H1 (cell line): ENCODE data around the gene ARPIN. TPM values are rescaled to one million over a fixed set of nuclear protein-coding genes. Genes with fewer than 3 reads are reported as not detected.

ENCODE experiments used
- CTCF ChIA-PET: fragments of 300-600 bp; sonication (Branson Sonifier 250); formaldehyde crosslinking; loops from one replicate; lab custom pipeline; 2021; ENCODE audit not compliant: partially characterized antibody; lab: Charles Lee
- POLR2A ChIA-PET: fragments of 300-600 bp; sonication (Branson Sonifier 250); formaldehyde crosslinking; loops from one replicate; lab custom pipeline; 2021; ENCODE audit warnings: inconsistent platforms; ENCODE audit not compliant: partially characterized antibody; lab: Charles Lee
- DNase-seq, 2 experiments: peaks; one replicate each; pipeline versions ENCODE4 v3.0.0 to v3.0.0-alpha.2; 2010 to 2022; ENCODE audit warnings: low spot score in 2 of 2, low read depth in 1 of 2, mixed read lengths in 1 of 2
- FAIRE-seq: peaks from 2 replicates; lab custom pipeline; 2011; peaks lifted over from hg19 to GRCh38; lab: Jason Lieb, UNC
- H2AFZ ChIP-seq: 2 replicates; pipeline ENCODE4 v1.8.1; 2012; ENCODE audit warnings: low read length, inconsistent platforms
- H2AK5ac ChIP-seq: 2 replicates; pipeline ENCODE4 v1.6.1; 2013; ENCODE audit warnings: low read depth, low read length
- H2BK120ac ChIP-seq: replicated peaks from 2 replicates; pipeline ENCODE3; 2013; ENCODE audit warnings: low read depth, low read length, inconsistent platforms
- H2BK12ac ChIP-seq: 2 replicates; pipeline ENCODE4 v1.6.1; 2013; ENCODE audit warnings: low read depth, low read length
- H2BK15ac ChIP-seq: 2 replicates; pipeline ENCODE4 v1.6.1; 2013; ENCODE audit warnings: low read length
- H2BK20ac ChIP-seq: 2 replicates; pipeline ENCODE4 v1.6.1; 2013; ENCODE audit warnings: low read length
- H2BK5ac ChIP-seq: 2 replicates; pipeline ENCODE4 v1.6.1; 2013; ENCODE audit warnings: low read depth, low read length
- H3K14ac ChIP-seq: 2 replicates; pipeline ENCODE4 v1.6.1; 2013; ENCODE audit warnings: inconsistent platforms; ENCODE audit not compliant: insufficient read length
- H3K18ac ChIP-seq: 2 replicates; pipeline ENCODE4 v1.6.1; 2013; ENCODE audit warnings: low read length; ENCODE audit errors: extremely low read depth
- H3K23ac ChIP-seq: 2 replicates; pipeline ENCODE4 v1.6.1; 2013; ENCODE audit warnings: inconsistent platforms; ENCODE audit not compliant: insufficient read length
- H3K23me2 ChIP-seq: 2 replicates; pipeline ENCODE4 v1.6.1; 2013; ENCODE audit warnings: low read depth, low read length
- H3K27ac ChIP-seq: 2 replicates; pipeline ENCODE4 v1.6.1; 2011; ENCODE audit warnings: low read depth, low read length, inconsistent platforms
- H3K27me3 ChIP-seq, 4 experiments: replicated peaks in 1 of 4; 1 replicate in 1 of 4; 2 replicates in 3 of 4; pipeline versions ENCODE4 v1.6.1 to v1.8.1; 2011 to 2013; ENCODE audit warnings: low read length in 3 of 4, mild to moderate bottlenecking in 3 of 4, inconsistent platforms in 2 of 4, mixed read lengths in 2 of 4, moderate library complexity in 1 of 4; ENCODE audit not compliant: control insufficient read depth in 3 of 4, insufficient read depth in 3 of 4; ENCODE audit errors: extremely low read depth in 1 of 4
- H3K36me3 ChIP-seq, 4 experiments: 2 replicates each; pipeline versions ENCODE4 v1.6.1 to v1.8.1; 2011 to 2013; ENCODE audit warnings: mild to moderate bottlenecking in 4 of 4, low read length in 3 of 4, moderate library complexity in 2 of 4, control low read depth in 1 of 4, inconsistent platforms in 1 of 4; ENCODE audit not compliant: insufficient read depth in 4 of 4, control insufficient read depth in 2 of 4
- H3K4ac ChIP-seq: replicated peaks from 2 replicates; pipeline ENCODE3; 2013; ENCODE audit warnings: low read length, low read depth, mixed read lengths, inconsistent platforms; ENCODE audit not compliant: insufficient read length
- H3K4me1 ChIP-seq, 4 experiments: replicated peaks in 1 of 4; 1 replicate in 1 of 4; 2 replicates in 3 of 4; pipeline versions ENCODE4 v1.6.1 to v1.8.1; 2011 to 2013; ENCODE audit warnings: low read length in 3 of 4, inconsistent platforms in 2 of 4, mixed read lengths in 1 of 4; ENCODE audit not compliant: insufficient read depth in 4 of 4, control insufficient read depth in 3 of 4
- H3K4me2 ChIP-seq, 2 experiments: 2 replicates each; pipeline versions ENCODE4 v1.6.1 to v1.8.1; 2011 to 2013; ENCODE audit warnings: low read depth in 2 of 2, low read length in 2 of 2, control low read depth in 1 of 2, inconsistent platforms in 1 of 2, mild to moderate bottlenecking in 1 of 2; ENCODE audit not compliant: insufficient read depth in 1 of 2
- H3K4me3 ChIP-seq, 4 experiments: fragments of 200-600, 300-600 bp in 1 of 4; sonication (generic), shearing (Covaris generic), sonication (Bioruptor Twin) in 1 of 4; 2 replicates each; pipeline versions ENCODE4 v1.5.1 to v1.8.1; 2011 to 2016; ENCODE audit warnings: low read length in 4 of 4, low read depth in 3 of 4, control low read depth in 2 of 4, inconsistent platforms in 2 of 4, mild to moderate bottlenecking in 2 of 4, mixed read lengths in 1 of 4, moderate library complexity in 1 of 4; ENCODE audit not compliant: insufficient read depth in 2 of 4; ENCODE audit errors: extremely low read depth in 1 of 4
- H3K56ac ChIP-seq: replicated peaks from 2 replicates; pipeline ENCODE3; 2013; ENCODE audit warnings: low read depth, mild to moderate bottlenecking, mixed read lengths, low read length, inconsistent platforms; ENCODE audit not compliant: insufficient read length
- H3K79me1 ChIP-seq: 2 replicates; pipeline ENCODE4 v1.6.1; 2013; ENCODE audit warnings: low read depth, low read length, control low read depth
- H3K79me2 ChIP-seq, 2 experiments: 2 replicates each; pipeline versions ENCODE4 v1.6.1 to v1.8.1; 2012 to 2013; ENCODE audit warnings: low read length in 2 of 2, mild to moderate bottlenecking in 2 of 2, inconsistent platforms in 1 of 2; ENCODE audit not compliant: insufficient read depth in 2 of 2, control insufficient read depth in 1 of 2
- H3K9ac ChIP-seq, 4 experiments: replicated peaks in 1 of 4; 1 replicate in 1 of 4; 2 replicates in 3 of 4; pipeline versions ENCODE4 v1.6.1 to v1.8.1; 2011 to 2013; ENCODE audit warnings: low read depth in 3 of 4, low read length in 3 of 4, control low read depth in 2 of 4, mild to moderate bottlenecking in 2 of 4, moderate library complexity in 2 of 4, inconsistent platforms in 1 of 4; ENCODE audit errors: extremely low read depth in 1 of 4
- H3K9me3 ChIP-seq, 2 experiments: 2 replicates each; pipeline versions ENCODE4 v1.6.1 to v1.8.1; 2012 to 2013; ENCODE audit warnings: mild to moderate bottlenecking in 2 of 2, moderate library complexity in 2 of 2, control low read depth in 1 of 2, inconsistent platforms in 1 of 2, low read depth in 1 of 2, low read length in 1 of 2, mixed read lengths in 1 of 2; ENCODE audit not compliant: insufficient read depth in 2 of 2
- H4K20me1 ChIP-seq, 2 experiments: replicated peaks in 1 of 2; 2 replicates each; pipeline versions ENCODE3 to v1.8.1; 2011 to 2013; ENCODE audit warnings: inconsistent platforms in 2 of 2, low read length in 2 of 2, mild to moderate bottlenecking in 1 of 2; ENCODE audit not compliant: insufficient read depth in 2 of 2, control insufficient read depth in 1 of 2
- H4K5ac ChIP-seq: 2 replicates; pipeline ENCODE4 v1.6.1; 2013; ENCODE audit warnings: low read length, low read depth, mixed read lengths, inconsistent platforms; ENCODE audit not compliant: insufficient read length
- H4K8ac ChIP-seq: 2 replicates; pipeline ENCODE4 v1.8.0; 2013; ENCODE audit warnings: mild to moderate bottlenecking, moderate library complexity, low read length, inconsistent platforms; ENCODE audit not compliant: insufficient read depth; ENCODE audit errors: extremely low read depth
- H4K91ac ChIP-seq: replicated peaks from 2 replicates; pipeline ENCODE3; 2013; ENCODE audit warnings: low read length, mixed read lengths, inconsistent platforms; ENCODE audit not compliant: insufficient read length
- ASH2L ChIP-seq: fragments of 200-600, 300-600 bp; sonication (generic); IDR thresholded peaks from one replicate; pipeline ENCODE4 v1.7.1; 2017; ENCODE audit warnings: low read length
- ATF3 ChIP-seq: IDR thresholded peaks from 2 replicates; pipeline ENCODE4 v1.6.1; 2011; ENCODE audit warnings: low read depth, mild to moderate bottlenecking, low read length; ENCODE audit not compliant: insufficient read depth
- BCL11A ChIP-seq, 2 experiments: IDR thresholded peaks; one replicate each; pipeline ENCODE4 v1.6.1; 2011; ENCODE audit warnings: low read depth in 2 of 2, low read length in 2 of 2, mild to moderate bottlenecking in 2 of 2
- GTF2F1 ChIP-seq: IDR thresholded peaks from 2 replicates; pipeline ENCODE4 v1.6.1; 2012; ENCODE audit warnings: low read depth, low read length, improper control_type of control experiment, borderline replicate concordance
- HDAC6 ChIP-seq: IDR thresholded peaks from one replicate; pipeline ENCODE4 v1.7.1; 2012; ENCODE audit warnings: low read depth, mild to moderate bottlenecking, inconsistent platforms, low read length, moderate library complexity
- KDM4A ChIP-seq: IDR thresholded peaks from one replicate; pipeline ENCODE4 v1.7.1; 2012; ENCODE audit warnings: low read depth, mild to moderate bottlenecking, moderate library complexity, low read length, inconsistent platforms; ENCODE audit not compliant: severe bottlenecking
- NRF1 ChIP-seq: IDR thresholded peaks from 2 replicates; pipeline ENCODE4 v1.6.1; 2011; ENCODE audit warnings: mild to moderate bottlenecking, low read depth, low read length, improper control_type of control experiment
- PHF8 ChIP-seq: fragments of 200-600 bp; sonication (generic); conservative IDR thresholded peaks from 2 replicates; pipeline ENCODE4 v1.7.1; 2012; ENCODE audit warnings: low read depth, mild to moderate bottlenecking, inconsistent platforms, low read length, moderate library complexity
- POU5F1 ChIP-seq: IDR thresholded peaks from 2 replicates; pipeline ENCODE4 v1.6.1; 2011; ENCODE audit warnings: low read depth, mild to moderate bottlenecking, low read length, moderate library complexity
- SP1 ChIP-seq: IDR thresholded peaks from 2 replicates; pipeline ENCODE4 v1.6.1; 2011; ENCODE audit warnings: low read depth, low read length
- TCF12 ChIP-seq: IDR thresholded peaks from 2 replicates; pipeline ENCODE4 v1.6.1; 2011; ENCODE audit warnings: low read depth, mild to moderate bottlenecking, low read length
- TEAD4 ChIP-seq: IDR thresholded peaks from 2 replicates; pipeline ENCODE4 v1.6.1; 2012; ENCODE audit warnings: low read depth, low read length, inconsistent platforms, mixed read lengths
- WGBS, 2 experiments: shearing (Covaris generic) in 1 of 2; methylation state at CpG; one replicate each; pipeline versions ENCODE4 v1.1.6 to v1.1.7; 2013 to 2015; ENCODE audit warnings: low lambda C conversion rate in 2 of 2, mixed read lengths in 2 of 2, inconsistent platforms in 1 of 2, low coverage in 1 of 2, missing lambda C conversion rate in 1 of 2; ENCODE audit not compliant: insufficient replicate concordance in 2 of 2, insufficient coverage in 1 of 2, insufficient read length in 1 of 2; ENCODE audit errors: extremely low coverage in 1 of 2, missing lambda C conversion rate in 1 of 2; 5-methylcytosine and 5-hydroxymethylcytosine counted together
- polyA plus RNA-seq, 7 experiments: library from polyadenylated mRNA; depleted of rRNA in 3 of 7; stranded (reverse) in 5 of 7; unstranded in 2 of 7; fragments of >200 nt in 5 of 7; fragments of 200-250 nt in 2 of 7; gene quantifications; 1 replicate in 5 of 7; 2 replicates in 1 of 7; 4 replicates in 1 of 7; pipeline versions ENCODE4 v1.2.1 to v1.2.3, GENCODE V29; 2011 to 2013; ENCODE audit warnings: missing spikeins in 2 of 7, mixed read lengths in 2 of 7
- total RNA-seq: library from RNA; stranded (reverse); fragmentation: NEBNext Ultra II Directional; extraction: Animal tissue kit (Norgen Biotek cat#: 25700); gene quantifications from 2 replicates; pipeline ENCODE4 v1.2.1, GENCODE V29; 2021

The ARPIN gene
- total and polyA plus RNA-seq, 2 of the 8 experiments (the other 6 are each of a cell fraction or from before 2014, with no cell fraction given) = 3.1 to 3.9 TPM

- H2BK15ac ChIP-seq = no peak overlapping the region
- DNase-seq (no peak), FAIRE-seq (no peak)
- H3K9me3 ChIP-seq = no peaks in the 10 kb centered on the region
- no peaks in the 10 kb centered on the region for H3K4me1 ChIP-seq
- H2BK20ac ChIP-seq = no peak overlapping the region
- no peaks in the 10 kb centered on the region for H4K20me1 ChIP-seq
- no peak overlapping the region for H2BK120ac ChIP-seq
- H3K23ac ChIP-seq = no peak overlapping the region
- H3K79me1 ChIP-seq = no peaks in the 10 kb centered on the region
- no peak overlapping the region for H2BK5ac ChIP-seq
- no peaks in the 10 kb centered on the region for H3K27me3 ChIP-seq
- no peak overlapping the region for H4K91ac ChIP-seq
- no peak overlapping the region for H3K27ac ChIP-seq
- no peak overlapping the region for H3K4me3 ChIP-seq
- CTCF ChIA-PET = interaction anchor here (0.7 to 3.2 kb wide), 6 partner anchors 20 to 176 kb away, joined by 3 to 12 read pairs (median 4); no protein-coding TSS in a partner anchor
- H3K36me3 ChIP-seq = no peaks in the 10 kb centered on the region
- no peak overlapping the region for H3K4me2 ChIP-seq
- H4K5ac ChIP-seq = no peak overlapping the region
- 84% methylated on average over 8 of the region's 10 CpGs; no CpG with 5 or more reads in 1 of the 2 experiments for WGBS, 2 experiments
- H2AFZ ChIP-seq = no peak overlapping the region
- no peak overlapping the region for H3K4ac ChIP-seq
- no peak overlapping the region for H4K8ac ChIP-seq
- H3K79me2 ChIP-seq = no peaks in the 10 kb centered on the region
- POLR2A ChIA-PET = interaction anchor here (1.2 to 2.3 kb wide), 3 partner anchors 10 to 44 kb away, joined by 3 to 7 read pairs (median 3); partner anchors contain the start of genes AP3S2 and ARPIN
- no peak overlapping the region for H2AK5ac ChIP-seq
- no peak overlapping the region for H3K14ac ChIP-seq
- no peak overlapping the region for H2BK12ac ChIP-seq
- no peaks in the 10 kb centered on the region for H3K23me2 ChIP-seq
- H3K9ac ChIP-seq = no peak overlapping the region
- no peak overlapping the region for H3K18ac ChIP-seq
- no peak overlapping the region for H3K56ac ChIP-seq
- no peak for TF ChIP-seq GTF2F1
- TF ChIP-seq TCF12 = no peak
- no peak for TF ChIP-seq TEAD4
- TF ChIP-seq BCL11A (IDR thresholded peaks at IDR 0.05; ENCODE audit: low read depth in 2 of 2, low read length in 2 of 2) = no peak
- no peak for TF ChIP-seq NRF1
- no peak for TF ChIP-seq KDM4A
- no peak for TF ChIP-seq ATF3
- TF ChIP-seq PHF8 = no peak
- no peak for TF ChIP-seq HDAC6
- TF ChIP-seq POU5F1 = no peak
- no peak for TF ChIP-seq SP1
- TF ChIP-seq ASH2L = no peak
These were observed 24.9 kb upstream of the ARPIN start for GRCh38 chr15:89937365-89938350.
